HEK293 (cell line): ENCODE results near the gene CPEB3.
A peak's percentile ranks its signal among the peaks of the same experiment; 100 is the strongest.

Source experiments
- FEZF1 ChIP-seq: fragments of 450-650 bp; formaldehyde crosslinking; IDR thresholded peaks from 2 replicates; pipeline ENCODE4 v1.5.1; 2016; ENCODE audit warnings: missing biosample characterization, missing genetic modification characterization
- GLI4 ChIP-seq: fragments of 450-650 bp; formaldehyde crosslinking; IDR thresholded peaks from 2 replicates; pipeline ENCODE4 v1.5.1; 2016; ENCODE audit warnings: missing biosample characterization, missing genetic modification characterization
- GLIS1 ChIP-seq: fragments of 450-650 bp; formaldehyde crosslinking; IDR thresholded peaks from 2 replicates; pipeline ENCODE4 v1.5.1; 2016; ENCODE audit warnings: missing biosample characterization, missing genetic modification characterization
- GLIS2 ChIP-seq: fragments of 450-650 bp; formaldehyde crosslinking; IDR thresholded peaks from 2 replicates; pipeline ENCODE4 v1.5.1; 2016; ENCODE audit warnings: missing biosample characterization, missing genetic modification characterization
- KLF16 ChIP-seq: fragments of 450-650 bp; formaldehyde crosslinking; IDR thresholded peaks from 2 replicates; pipeline ENCODE4 v1.5.1; 2017; ENCODE audit warnings: missing biosample characterization, missing genetic modification characterization
- KLF8 ChIP-seq: fragments of 450-650 bp; formaldehyde crosslinking; IDR thresholded peaks from 2 replicates; pipeline ENCODE4 v1.5.1; 2016; ENCODE audit warnings: missing biosample characterization, missing genetic modification characterization
- MYNN ChIP-seq: fragments of 450-650 bp; formaldehyde crosslinking; IDR thresholded peaks from 2 replicates; pipeline ENCODE4 v1.5.1; 2016; ENCODE audit warnings: missing biosample characterization, missing genetic modification characterization, borderline replicate concordance
- OSR2 ChIP-seq: fragments of 450-650 bp; formaldehyde crosslinking; IDR thresholded peaks from 2 replicates; pipeline ENCODE4 v1.5.1; 2016; ENCODE audit warnings: missing biosample characterization, missing genetic modification characterization
- PRDM10 ChIP-seq: fragments of 450-650 bp; formaldehyde crosslinking; IDR thresholded peaks from 2 replicates; pipeline ENCODE4 v1.5.1; 2016; ENCODE audit warnings: missing biosample characterization, missing genetic modification characterization
- SP3 ChIP-seq: fragments of 450-650 bp; formaldehyde crosslinking; IDR thresholded peaks from 2 replicates; pipeline ENCODE4 v1.5.1; 2016; ENCODE audit warnings: missing biosample characterization, missing genetic modification characterization
- SP7 ChIP-seq: fragments of 450-650 bp; formaldehyde crosslinking; IDR thresholded peaks from 2 replicates; pipeline ENCODE4 v1.5.1; 2016; ENCODE audit warnings: missing biosample characterization, missing genetic modification characterization
- ZBTB17 ChIP-seq: fragments of 450-650 bp; formaldehyde crosslinking; IDR thresholded peaks from 2 replicates; pipeline ENCODE4 v1.5.1; 2016; ENCODE audit warnings: missing biosample characterization, missing genetic modification characterization
- ZEB2 ChIP-seq: fragments of 450-650 bp; formaldehyde crosslinking; IDR thresholded peaks from 2 replicates; pipeline ENCODE4 v1.5.1; 2016; ENCODE audit warnings: missing biosample characterization, missing genetic modification characterization
- ZNF169 ChIP-seq: fragments of 450-650 bp; formaldehyde crosslinking; IDR thresholded peaks from 2 replicates; pipeline ENCODE4 v1.5.1; 2016; ENCODE audit warnings: missing biosample characterization, missing genetic modification characterization
- ZNF280D ChIP-seq: fragments of 450-650 bp; formaldehyde crosslinking; IDR thresholded peaks from 2 replicates; pipeline ENCODE4 v1.5.1; 2016; ENCODE audit warnings: missing biosample characterization, missing genetic modification characterization
- ZNF324 ChIP-seq: fragments of 450-650 bp; formaldehyde crosslinking; IDR thresholded peaks from 2 replicates; pipeline ENCODE4 v1.5.1; 2016; ENCODE audit warnings: missing biosample characterization, missing genetic modification characterization
- ZNF335 ChIP-seq: fragments of 450-650 bp; formaldehyde crosslinking; conservative IDR thresholded peaks from 2 replicates; pipeline ENCODE4 v1.5.1; 2016; ENCODE audit warnings: missing biosample characterization, missing genetic modification characterization
- ZNF391 ChIP-seq: fragments of 450-650 bp; formaldehyde crosslinking; IDR thresholded peaks from 2 replicates; pipeline ENCODE4 v1.5.1; 2016; ENCODE audit warnings: low read depth, missing biosample characterization, missing genetic modification characterization, borderline replicate concordance
- ZNF394 ChIP-seq: fragments of 450-650 bp; formaldehyde crosslinking; IDR thresholded peaks from 2 replicates; pipeline ENCODE4 v1.5.1; 2016; ENCODE audit warnings: missing biosample characterization, missing genetic modification characterization, mild to moderate bottlenecking, moderate library complexity, borderline replicate concordance
- ZNF404 ChIP-seq: fragments of 450-650 bp; formaldehyde crosslinking; IDR thresholded peaks from 2 replicates; pipeline ENCODE4 v1.5.1; 2017; ENCODE audit warnings: missing biosample characterization, missing genetic modification characterization
- ZNF544 ChIP-seq: fragments of 450-650 bp; formaldehyde crosslinking; IDR thresholded peaks from 2 replicates; pipeline ENCODE4 v1.5.0; 2017; ENCODE audit warnings: missing biosample characterization, missing genetic modification characterization
- ZNF549 ChIP-seq: fragments of 450-650 bp; IDR thresholded peaks from 2 replicates; pipeline ENCODE4 v1.5.1; 2018; ENCODE audit warnings: missing biosample characterization, missing genetic modification characterization, mild to moderate bottlenecking, inconsistent platforms, moderate library complexity
- ZNF561 ChIP-seq: fragments of 450-650 bp; IDR thresholded peaks from 2 replicates; pipeline ENCODE4 v1.5.1; 2018; ENCODE audit warnings: missing biosample characterization, missing genetic modification characterization, borderline replicate concordance
- ZNF600 ChIP-seq: fragments of 450-650 bp; formaldehyde crosslinking; IDR thresholded peaks from 2 replicates; pipeline ENCODE4 v1.5.1; 2016; ENCODE audit warnings: missing biosample characterization, missing genetic modification characterization
- ZNF610 ChIP-seq: fragments of 450-650 bp; formaldehyde crosslinking; IDR thresholded peaks from 2 replicates; pipeline ENCODE4 v1.5.1; 2016; ENCODE audit warnings: missing biosample characterization, missing genetic modification characterization, borderline replicate concordance
- ZNF629 ChIP-seq: fragments of 450-650 bp; formaldehyde crosslinking; IDR thresholded peaks from 2 replicates; pipeline ENCODE4 v1.5.1; 2017; ENCODE audit warnings: missing biosample characterization, missing genetic modification characterization
- ZNF658 ChIP-seq: fragments of 450-650 bp; formaldehyde crosslinking; IDR thresholded peaks from 2 replicates; pipeline ENCODE4; 2016; ENCODE audit warnings: missing biosample characterization, missing genetic modification characterization
- ZNF692 ChIP-seq: fragments of 450-650 bp; formaldehyde crosslinking; IDR thresholded peaks from 2 replicates; pipeline ENCODE4 v1.5.1; 2016; ENCODE audit warnings: missing biosample characterization, missing genetic modification characterization
- ZSCAN23 ChIP-seq: fragments of 450-650 bp; formaldehyde crosslinking; IDR thresholded peaks from 2 replicates; pipeline ENCODE4 v1.5.1; 2016; ENCODE audit warnings: missing biosample characterization, missing genetic modification characterization
- ZXDB ChIP-seq: fragments of 450-650 bp; formaldehyde crosslinking; IDR thresholded peaks from 2 replicates; pipeline ENCODE4 v1.5.1; 2016; ENCODE audit warnings: missing biosample characterization, missing genetic modification characterization
- TF ChIP-seq, protein P1 (sequence below): fragments of 450-650 bp; formaldehyde crosslinking; IDR thresholded peaks from 2 replicates; pipeline ENCODE4 v1.5.1; 2016; ENCODE audit warnings: missing biosample characterization, missing genetic modification characterization, borderline replicate concordance

The CPEB3 gene

DNA sequence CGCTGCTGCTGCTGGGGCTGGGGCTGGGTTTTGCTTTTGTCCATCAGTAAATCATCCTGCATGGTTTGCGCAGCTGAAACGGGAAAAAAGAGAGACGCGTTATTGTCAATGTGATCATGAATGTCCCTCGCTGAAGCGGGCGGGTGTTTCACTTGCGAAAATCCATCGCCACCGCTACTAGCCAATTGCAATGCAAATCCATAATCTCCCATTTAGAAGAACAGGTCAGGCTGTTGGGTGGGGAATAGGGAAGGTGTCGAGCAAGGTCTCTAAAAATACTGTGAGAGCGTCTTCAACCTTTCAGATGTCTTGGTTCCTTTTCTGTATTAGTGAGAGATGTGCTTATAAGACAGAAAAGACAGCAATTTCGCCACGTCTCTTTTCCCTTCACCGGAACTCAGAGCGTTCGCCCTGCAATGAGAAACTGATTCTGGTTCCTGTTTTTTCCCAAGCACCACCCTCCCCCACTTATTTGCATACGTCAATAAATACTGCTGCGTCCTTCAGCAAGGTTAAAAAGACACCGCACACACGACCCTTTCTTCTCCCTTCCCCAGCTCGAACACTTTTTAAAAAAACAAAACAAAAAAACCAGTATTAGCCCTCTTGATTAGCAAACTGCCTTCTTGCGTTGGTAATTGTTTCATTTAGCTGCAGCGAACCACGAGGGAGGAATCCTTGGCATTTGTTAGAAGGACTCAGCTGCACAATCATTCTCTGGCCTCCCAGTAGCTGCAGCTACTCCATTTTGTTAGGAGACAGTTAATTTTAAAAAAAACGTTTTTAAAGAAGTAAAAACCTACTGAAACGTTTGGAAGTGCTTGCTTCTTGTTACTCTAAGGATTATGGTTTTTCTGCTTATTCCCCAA, 50.4 kb downstream of the CPEB3 start (continued):
- TF ChIP-seq SP3: peak; percentile 48; the same call in 1 of the 2 replicates
- no peak for TF ChIP-seq GLI4
- peak; percentile 93 for TF ChIP-seq ZBTB17 (tag by site-specific recombination)
- TF ChIP-seq GLIS1: no peak; the same call in 1 of the 2 replicates
- TF ChIP-seq ZNF391: no peak
- TF ChIP-seq ZSCAN23 (tag by site-specific recombination): no peak
- TF ChIP-seq ZNF658 (tag by site-specific recombination): no peak
- TF ChIP-seq ZNF629 (tag by site-specific recombination): peak; percentile 56
- TF ChIP-seq ZNF324: no peak
- TF ChIP-seq ZNF394 (tag by site-specific recombination): peak; percentile 96
- TF ChIP-seq ZNF600 (tag by site-specific recombination): peak; percentile 72
- TF ChIP-seq ZNF610 (tag by site-specific recombination): no peak
- no peak for TF ChIP-seq ZNF549 (tag by site-specific recombination)
- TF ChIP-seq ZNF280D (tag by site-specific recombination): no peak
- TF ChIP-seq ZNF169 (tag by site-specific recombination): no peak
- 0 out of 2 replicates have a peak, but pooled peaks have one; percentile 20 for TF ChIP-seq FEZF1 (tag by site-specific recombination)
- TF ChIP-seq ZNF561 (tag by site-specific recombination): peak; percentile 57; the same call in 1 of the 2 replicates
- peak; percentile 47; the same call in 1 of the 2 replicates for TF ChIP-seq ZXDB (tag by site-specific recombination)
- no peak for TF ChIP-seq ZNF692 (tag by site-specific recombination)
- TF ChIP-seq, protein P1, sequence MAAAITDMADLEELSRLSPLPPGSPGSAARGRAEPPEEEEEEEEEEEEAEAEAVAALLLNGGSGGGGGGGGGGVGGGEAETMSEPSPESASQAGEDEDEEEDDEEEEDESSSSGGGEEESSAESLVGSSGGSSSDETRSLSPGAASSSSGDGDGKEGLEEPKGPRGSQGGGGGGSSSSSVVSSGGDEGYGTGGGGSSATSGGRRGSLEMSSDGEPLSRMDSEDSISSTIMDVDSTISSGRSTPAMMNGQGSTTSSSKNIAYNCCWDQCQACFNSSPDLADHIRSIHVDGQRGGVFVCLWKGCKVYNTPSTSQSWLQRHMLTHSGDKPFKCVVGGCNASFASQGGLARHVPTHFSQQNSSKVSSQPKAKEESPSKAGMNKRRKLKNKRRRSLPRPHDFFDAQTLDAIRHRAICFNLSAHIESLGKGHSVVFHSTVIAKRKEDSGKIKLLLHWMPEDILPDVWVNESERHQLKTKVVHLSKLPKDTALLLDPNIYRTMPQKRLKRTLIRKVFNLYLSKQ (tag by site-specific recombination): no peak
- peak; percentile 45; the same call in 1 of the 2 replicates for TF ChIP-seq ZNF335 (tag by site-specific recombination)
- TF ChIP-seq GLIS2 (tag by site-specific recombination): 0 out of 2 replicates have a peak, but pooled peaks have one; percentile 5
- no peak for TF ChIP-seq MYNN (tag by site-specific recombination)
- TF ChIP-seq ZEB2: no peak
- peak; percentile 85 for TF ChIP-seq PRDM10 (tag by site-specific recombination)
- no peak for TF ChIP-seq ZNF544 (tag by site-specific recombination)
- TF ChIP-seq OSR2: peak; percentile 80
- TF ChIP-seq KLF8 (tag by site-specific recombination): no peak
- TF ChIP-seq SP7 (tag by site-specific recombination): peak; percentile 20; the same call in 1 of the 2 replicates
- no peak for TF ChIP-seq ZNF404 (tag by site-specific recombination)
- no peak for TF ChIP-seq KLF16 (tag by site-specific recombination)
